Right lobe of liver (tissue), 4 donors: ENCODE measurements around the gene NUDT22.

ENCODE experiments used
- CTCF ChIP-seq, 4 donors: fragments of 200-600 bp in 3 of 4; fragments of 450-650 bp in 1 of 4; IDR thresholded peaks; one replicate each; pipeline versions ENCODE4 v1.5.1 to v1.8.0; 2016 to 2022; ENCODE audit warnings: antibody characterized with exemption in 4 of 4, mild to moderate bottlenecking in 2 of 4
- POLR2A ChIP-seq: fragments of 450-650 bp; IDR thresholded peaks from one replicate; pipeline ENCODE4 v1.6.1; 2017; ENCODE audit warnings: antibody characterized with exemption, mild to moderate bottlenecking
- donor health status: DM: no; HTN: no; CAD: no.
- donor health status: DM: no; HTN: no; CAD: no.
- donor health status: DM: no; HTN: yes; CAD: no.

GRCh38 chr11:64204464-64204989, 21.5 kb upstream of the NUDT22 start:
- peak; percentile 49 to 68 (median 65) for TF ChIP-seq CTCF (IDR thresholded peaks at IDR 0.05)
- no peak for TF ChIP-seq POLR2A
